ENCODE data around the gene CALCA.
"Not testable (repeated sequence)": the region's sequence is repeated elsewhere in the genome, so short reads cannot be mapped to it uniquely, and the experiment has no call there.

DNA sequence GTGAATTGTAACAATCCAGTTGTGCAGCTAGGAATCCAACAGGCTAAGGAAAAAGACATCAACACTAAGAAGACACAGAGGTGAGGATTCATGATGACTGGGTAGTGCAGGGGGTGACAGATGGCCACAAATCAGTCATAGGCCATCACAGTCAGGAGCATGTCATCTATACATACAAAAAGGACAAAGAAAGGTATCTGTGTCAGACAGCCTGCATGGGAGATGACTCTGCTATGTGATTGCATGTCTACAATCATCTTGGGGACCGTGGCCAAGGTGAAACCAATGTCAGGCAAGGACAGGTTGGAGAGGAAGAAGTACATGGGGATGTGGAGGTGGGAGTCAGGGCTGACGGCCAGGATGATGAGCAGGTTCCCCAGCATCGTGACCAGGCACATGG is 16.0 kb upstream of the CALCA start:
- not testable (repeated sequence) for TF ChIP-seq ZNF843 (tag by site-specific recombination; IDR thresholded peaks at IDR 0.05); ZNF10 (tag by site-specific recombination; IDR thresholded peaks at IDR 0.05); ZBTB1 (tag by site-specific recombination; IDR thresholded peaks at IDR 0.05); ZNF19 (tag by site-specific recombination; IDR thresholded peaks at IDR 0.05; ENCODE audit: low read depth); ZNF76 (tag by site-specific recombination; IDR thresholded peaks at IDR 0.05; ENCODE audit: borderline replicate concordance, low read depth)
- TF ChIP-seq, protein P1, sequence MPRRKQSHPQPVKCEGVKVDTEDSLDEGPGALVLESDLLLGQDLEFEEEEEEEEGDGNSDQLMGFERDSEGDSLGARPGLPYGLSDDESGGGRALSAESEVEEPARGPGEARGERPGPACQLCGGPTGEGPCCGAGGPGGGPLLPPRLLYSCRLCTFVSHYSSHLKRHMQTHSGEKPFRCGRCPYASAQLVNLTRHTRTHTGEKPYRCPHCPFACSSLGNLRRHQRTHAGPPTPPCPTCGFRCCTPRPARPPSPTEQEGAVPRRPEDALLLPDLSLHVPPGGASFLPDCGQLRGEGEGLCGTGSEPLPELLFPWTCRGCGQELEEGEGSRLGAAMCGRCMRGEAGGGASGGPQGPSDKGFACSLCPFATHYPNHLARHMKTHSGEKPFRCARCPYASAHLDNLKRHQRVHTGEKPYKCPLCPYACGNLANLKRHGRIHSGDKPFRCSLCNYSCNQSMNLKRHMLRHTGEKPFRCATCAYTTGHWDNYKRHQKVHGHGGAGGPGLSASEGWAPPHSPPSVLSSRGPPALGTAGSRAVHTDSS (tag by site-specific recombination; IDR thresholded peaks at IDR 0.05): not testable (repeated sequence)
- TF ChIP-seq, protein P2, sequence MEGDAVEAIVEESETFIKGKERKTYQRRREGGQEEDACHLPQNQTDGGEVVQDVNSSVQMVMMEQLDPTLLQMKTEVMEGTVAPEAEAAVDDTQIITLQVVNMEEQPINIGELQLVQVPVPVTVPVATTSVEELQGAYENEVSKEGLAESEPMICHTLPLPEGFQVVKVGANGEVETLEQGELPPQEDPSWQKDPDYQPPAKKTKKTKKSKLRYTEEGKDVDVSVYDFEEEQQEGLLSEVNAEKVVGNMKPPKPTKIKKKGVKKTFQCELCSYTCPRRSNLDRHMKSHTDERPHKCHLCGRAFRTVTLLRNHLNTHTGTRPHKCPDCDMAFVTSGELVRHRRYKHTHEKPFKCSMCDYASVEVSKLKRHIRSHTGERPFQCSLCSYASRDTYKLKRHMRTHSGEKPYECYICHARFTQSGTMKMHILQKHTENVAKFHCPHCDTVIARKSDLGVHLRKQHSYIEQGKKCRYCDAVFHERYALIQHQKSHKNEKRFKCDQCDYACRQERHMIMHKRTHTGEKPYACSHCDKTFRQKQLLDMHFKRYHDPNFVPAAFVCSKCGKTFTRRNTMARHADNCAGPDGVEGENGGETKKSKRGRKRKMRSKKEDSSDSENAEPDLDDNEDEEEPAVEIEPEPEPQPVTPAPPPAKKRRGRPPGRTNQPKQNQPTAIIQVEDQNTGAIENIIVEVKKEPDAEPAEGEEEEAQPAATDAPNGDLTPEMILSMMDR (tag by site-specific recombination; IDR thresholded peaks at IDR 0.05): not testable (repeated sequence)

Measured in HEK293 (cell line).